SU-DHL-6 (cell line): ENCODE results near the gene HPGDS.

Source experiments
- H2AFZ ChIP-seq: fragments of 200-600 bp; sonication (generic); 2 replicates; pipeline ENCODE4 v1.6.1; 2014; ENCODE audit warnings: low read depth, mild to moderate bottlenecking, moderate library complexity, mixed read lengths, antibody characterized with exemption, low read length; ENCODE audit not compliant: severe bottlenecking
- H3F3A ChIP-seq: fragments of 200-600 bp; shearing (Covaris generic); 2 replicates; pipeline ENCODE4 v1.6.0; 2016; ENCODE audit warnings: antibody characterized with exemption, mild to moderate bottlenecking; ENCODE audit not compliant: insufficient read depth
- H3K27ac ChIP-seq: fragments of 200-600 bp; sonication (generic); 2 replicates; pipeline ENCODE4 v1.5.1; 2016; ENCODE audit warnings: low read depth, mild to moderate bottlenecking, low read length, moderate library complexity, mixed read lengths
- H3K27me3 ChIP-seq: fragments of 200-600 bp; sonication (generic), shearing (Covaris generic); 2 replicates; pipeline ENCODE4 v1.6.0; 2014; ENCODE audit warnings: mild to moderate bottlenecking, low read length
- H3K36me3 ChIP-seq: fragments of 200-600 bp; sonication (generic); 2 replicates; pipeline ENCODE4 v1.6.1; 2014; ENCODE audit warnings: mild to moderate bottlenecking, low read length, mixed read lengths
- H3K4me2 ChIP-seq: fragments of 300-600, 200-600 bp; shearing (Covaris generic), sonication (generic); 2 replicates; pipeline ENCODE4 v1.6.0; 2014; ENCODE audit warnings: low read length, low read depth, mild to moderate bottlenecking; ENCODE audit not compliant: poor library complexity, severe bottlenecking
- H3K4me3 ChIP-seq: fragments of 200-600 bp; sonication (generic); 2 replicates; pipeline ENCODE4 v1.5.1; 2014; ENCODE audit warnings: antibody characterized with exemption, low read length, mild to moderate bottlenecking, mixed read lengths; ENCODE audit not compliant: insufficient read depth, poor library complexity, severe bottlenecking
- H3K79me2 ChIP-seq: fragments of 200-600 bp; sonication (generic); 2 replicates; pipeline ENCODE4 v1.6.1; 2014; ENCODE audit warnings: mild to moderate bottlenecking, low read length, moderate library complexity; ENCODE audit not compliant: insufficient read depth
- H3K9ac ChIP-seq: fragments of 200-600 bp; sonication (generic); 2 replicates; pipeline ENCODE4 v1.7.0; 2014; ENCODE audit warnings: mild to moderate bottlenecking, low read length
- H3K9me2 ChIP-seq: fragments of 200-600 bp; sonication (generic); replicated peaks from 2 replicates; pipeline ENCODE4 v1.6.1; 2014; ENCODE audit warnings: low read length; ENCODE audit not compliant: insufficient read depth
- H3K9me3 ChIP-seq: fragments of 200-600 bp; sonication (generic); 2 replicates; pipeline ENCODE4 v1.6.1; 2014; ENCODE audit warnings: low read length, mixed read lengths; ENCODE audit not compliant: insufficient read depth
- H4K20me1 ChIP-seq: fragments of 200-600 bp; sonication (generic); 2 replicates; pipeline ENCODE4 v1.6.1; 2014; ENCODE audit warnings: low read depth, mild to moderate bottlenecking, antibody characterized with exemption, low read length, moderate library complexity, mixed read lengths
- CTCF ChIP-seq: fragments of 200-600 bp; sonication (generic); IDR thresholded peaks from one replicate; pipeline ENCODE4 v1.5.1; 2017; ENCODE audit warnings: antibody characterized with exemption, mild to moderate bottlenecking, low read length, moderate library complexity; ENCODE audit not compliant: insufficient read depth, poor library complexity, severe bottlenecking
- EZH2phosphoT487 ChIP-seq: fragments of 200-600 bp; sonication (generic), shearing (Covaris generic); conservative IDR thresholded peaks from 2 replicates; pipeline ENCODE4 v1.6.1; 2018; ENCODE audit warnings: mild to moderate bottlenecking, antibody characterized with exemption, low read length, moderate library complexity, mixed read lengths

The HPGDS gene

GRCh38 chr4:94336303-94336702, 6.3 kb downstream of the HPGDS start:
- no peaks in the 10 kb centered on the region for H3K27me3 ChIP-seq
- H3K9me3 ChIP-seq, result no peaks in the 10 kb centered on the region
- no peak overlapping the region for H2AFZ ChIP-seq
- no peaks in the 10 kb centered on the region for H3F3A ChIP-seq
- H3K36me3 ChIP-seq, result no peaks in the 10 kb centered on the region
- H3K4me3 ChIP-seq, result no peak overlapping the region
- no peak overlapping the region for H3K9ac ChIP-seq
- no peaks in the 10 kb centered on the region for H4K20me1 ChIP-seq
- no peak for TF ChIP-seq EZH2phosphoT487
- TF ChIP-seq CTCF, result no peak
- no peaks in the 10 kb centered on the region for H3K79me2 ChIP-seq
- H3K4me2 ChIP-seq, result no peak overlapping the region
- H3K27ac ChIP-seq, result no peak overlapping the region
- H3K9me2 ChIP-seq, result no peaks in the 10 kb centered on the region

- Histone ChIP-seq H3K27ac (no peak overlapping the region), H3K9ac (no peak overlapping the region), H3K9me3 (no peaks in the 10 kb centered on the region), H3K4me3 (no peak overlapping the region), H2AFZ (no peak overlapping the region), H3F3A (no peaks in the 10 kb centered on the region), H3K27me3 (no peaks in the 10 kb centered on the region), H3K9me2 (no peaks in the 10 kb centered on the region), H3K4me2 (no peak overlapping the region), H4K20me1 (no peaks in the 10 kb centered on the region), H3K36me3 (no peaks in the 10 kb centered on the region), H3K79me2 (no peaks in the 10 kb centered on the region)
- TF ChIP-seq CTCF (no peak), EZH2phosphoT487 (no peak)
Measured at GRCh38 chr4:94334962-94335361, 7.7 kb downstream of the HPGDS start.

- no peak overlapping the region for H3K9ac ChIP-seq
- H3K4me2 ChIP-seq, result no peak overlapping the region
- H3K27ac ChIP-seq, result no peak overlapping the region
- no peaks in the 10 kb centered on the region for H3K9me2 ChIP-seq
- no peaks in the 10 kb centered on the region for H3F3A ChIP-seq
- no peaks in the 10 kb centered on the region for H3K9me3 ChIP-seq
- H3K27me3 ChIP-seq, result no peaks in the 10 kb centered on the region
- no peaks in the 10 kb centered on the region for H4K20me1 ChIP-seq
- H3K4me3 ChIP-seq, result no peak overlapping the region
- TF ChIP-seq CTCF (no peak), EZH2phosphoT487 (no peak)
- no peaks in the 10 kb centered on the region for H3K79me2 ChIP-seq
- H3K36me3 ChIP-seq, result no peaks in the 10 kb centered on the region
- no peak overlapping the region for H2AFZ ChIP-seq
Measured at GRCh38 chr4:94334476-94334875, 8.2 kb downstream of the HPGDS start.

GRCh38 chr4:94333866-94334265, 8.8 kb downstream of the HPGDS start:
- TF ChIP-seq CTCF (no peak), EZH2phosphoT487 (no peak)

More at GRCh38 chr4:94333866-94334265, 8.8 kb downstream of the HPGDS start:
- H3K4me2 ChIP-seq, result no peak overlapping the region
- H2AFZ ChIP-seq, result no peak overlapping the region
- no peaks in the 10 kb centered on the region for H3F3A ChIP-seq
- H3K9ac ChIP-seq, result no peak overlapping the region
- no peak overlapping the region for H3K4me3 ChIP-seq
- H3K9me3 ChIP-seq, result no peaks in the 10 kb centered on the region
- H3K36me3 ChIP-seq, result no peaks in the 10 kb centered on the region
- H3K79me2 ChIP-seq, result no peaks in the 10 kb centered on the region
- no peaks in the 10 kb centered on the region for H4K20me1 ChIP-seq
- no peaks in the 10 kb centered on the region for H3K9me2 ChIP-seq
- no peaks in the 10 kb centered on the region for H3K27me3 ChIP-seq
- no peak overlapping the region for H3K27ac ChIP-seq
